ENCODE data around the gene ZDHHC14.
"Not testable (repeated sequence)": the region's sequence is repeated elsewhere in the genome, so short reads cannot be mapped to it uniquely, and the experiment has no call there.

ZDHHC14 gene

DNA sequence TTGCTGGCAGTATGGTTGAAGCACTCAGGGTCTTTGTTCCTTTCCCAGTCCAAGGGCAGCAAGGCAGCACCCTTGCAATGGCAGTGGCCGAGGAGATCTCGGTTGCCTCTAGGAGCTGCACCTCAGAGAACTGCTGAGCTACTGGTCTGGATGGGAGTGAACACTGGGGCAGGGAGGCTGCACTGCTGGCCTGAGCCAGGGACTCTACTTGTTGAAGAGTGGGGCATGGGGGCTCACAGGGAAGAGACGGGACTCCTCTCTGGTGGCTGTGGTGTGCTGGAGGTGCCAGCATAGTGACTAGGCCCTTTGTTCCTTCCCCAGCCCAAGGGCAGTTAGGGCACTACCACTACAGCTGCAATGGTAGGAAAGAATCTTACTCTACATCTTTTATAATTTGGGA, 203.0 kb downstream of the ZDHHC14 start:
- DNase-seq = no peak

DNA sequence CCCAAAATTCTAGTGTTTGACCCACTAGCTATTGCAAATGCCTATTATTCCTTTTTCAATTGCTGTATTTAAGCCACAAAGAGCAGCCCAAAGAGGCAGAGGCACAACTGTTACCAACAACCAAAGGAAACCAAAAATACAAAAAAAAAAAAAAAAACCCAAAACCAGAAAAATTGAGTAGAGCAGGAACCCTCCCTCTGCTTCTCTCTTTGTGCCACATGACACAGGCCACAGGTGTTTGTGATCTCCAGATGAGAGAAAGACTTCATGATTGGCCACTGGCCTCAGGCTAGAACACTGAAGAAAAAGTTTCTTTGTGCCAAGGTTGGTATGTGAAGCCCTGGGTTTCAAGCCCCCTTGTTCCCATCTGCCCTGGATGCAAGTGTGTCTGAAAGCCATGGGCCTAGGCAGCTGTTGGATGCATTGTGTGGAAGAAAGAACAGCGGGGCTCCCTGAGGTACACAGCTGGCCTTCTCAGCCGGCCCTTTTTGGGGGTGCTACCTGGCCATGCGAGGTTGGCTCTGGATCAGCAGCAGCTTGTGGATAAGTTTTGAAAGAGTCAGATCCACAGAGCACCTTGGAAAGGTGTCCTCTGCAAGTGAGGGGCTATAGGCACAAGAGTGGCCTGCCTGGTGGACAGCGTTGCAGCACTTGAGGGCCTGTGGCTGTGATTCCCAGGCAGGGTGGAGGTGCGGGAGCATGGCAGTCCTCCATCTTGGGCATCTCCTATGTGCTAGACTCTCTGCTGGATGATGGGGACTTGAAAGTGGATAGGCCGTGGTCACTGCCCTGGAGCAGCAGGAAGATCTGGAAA, 204.5 kb downstream of the ZDHHC14 start:
- peak; percentile 52 for DNase-seq

DNA sequence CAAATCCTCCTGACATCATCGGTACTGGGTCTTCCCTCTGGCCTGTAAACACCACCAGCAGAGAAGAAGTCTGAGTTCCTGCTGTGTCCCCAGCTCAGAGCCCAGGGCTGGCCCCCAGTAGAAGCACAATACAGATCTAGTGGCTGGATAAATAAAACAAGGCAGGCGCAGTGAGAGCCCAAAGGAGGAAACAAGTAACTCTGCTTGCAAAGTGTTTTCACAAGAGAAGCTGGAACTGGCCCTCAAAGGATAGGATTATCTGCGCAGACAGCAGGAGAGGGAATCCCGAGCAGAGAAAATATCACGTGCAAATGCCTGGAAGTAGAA, 205.1 kb downstream of the ZDHHC14 start:
- DNase-seq = no peak

DNA sequence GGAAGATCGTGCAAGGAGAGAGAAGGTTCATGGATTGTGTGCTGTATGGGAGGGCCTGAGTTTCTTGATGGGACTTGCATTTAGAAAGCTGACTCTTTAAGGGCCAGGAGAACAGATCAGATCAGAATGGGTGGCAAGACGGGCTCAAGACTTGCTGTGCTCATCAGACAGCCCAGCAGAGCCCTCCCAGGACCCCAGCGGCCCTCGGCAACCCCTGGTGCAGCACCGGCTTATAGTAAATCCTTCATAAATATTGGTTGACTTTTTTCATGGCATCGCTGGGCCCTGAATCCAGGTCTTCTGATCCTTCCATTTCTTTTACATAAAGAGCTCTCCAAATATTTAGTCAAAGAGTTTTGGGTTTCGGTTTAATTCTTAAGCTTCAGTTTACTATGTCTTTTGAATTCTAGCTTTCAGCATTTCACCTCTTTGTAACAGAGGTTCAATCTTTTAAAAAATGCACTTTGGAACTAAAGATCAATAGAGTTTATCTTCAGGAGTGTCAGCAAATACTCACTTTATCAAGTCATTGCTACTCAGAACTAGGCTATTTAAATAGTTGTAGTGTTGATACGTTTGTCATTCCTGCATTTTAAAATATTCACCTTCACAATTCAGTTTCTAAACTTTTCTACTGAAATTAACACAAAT, 205.6 kb downstream of the ZDHHC14 start:
- no peak for DNase-seq

GRCh38 chr6:157587127-157587926, 206.3 kb downstream of the ZDHHC14 start:
- peak; percentile 61 for DNase-seq

- not testable (repeated sequence) for DNase-seq
Observed at GRCh38 chr6:157590654-157591053, 209.7 kb downstream of the ZDHHC14 start.

- DNase-seq = no peak
Observed at GRCh38 chr6:157592541-157592940, 211.6 kb downstream of the ZDHHC14 start.

GRCh38 chr6:157592980-157593379, 212.0 kb downstream of the ZDHHC14 start:
- DNase-seq = no peak

GRCh38 chr6:157593596-157593995, 212.6 kb downstream of the ZDHHC14 start:
- no peak for DNase-seq

DNA sequence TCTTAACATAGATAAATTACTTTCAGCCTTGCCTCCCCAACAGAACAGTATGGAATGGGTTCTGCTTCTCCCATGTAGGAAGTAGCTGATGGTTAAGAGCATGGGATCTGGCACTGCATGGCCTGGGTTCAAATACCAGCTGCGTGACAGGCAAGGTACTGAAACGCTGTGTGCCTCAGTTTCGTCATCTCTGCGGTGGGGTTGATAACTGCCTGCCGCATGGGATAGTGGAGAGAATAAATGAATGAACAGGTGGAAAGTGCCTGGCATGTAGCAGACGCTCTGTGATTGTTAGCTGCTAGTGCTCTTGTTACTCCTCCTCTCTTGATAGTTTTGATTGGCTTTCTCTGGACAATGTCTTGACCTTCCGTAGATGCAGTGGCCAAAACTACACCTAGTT, 213.3 kb downstream of the ZDHHC14 start:
- DNase-seq = no peak

GRCh38 chr6:157595768-157596167, 214.8 kb downstream of the ZDHHC14 start:
- DNase-seq = no peak

- no peak for DNase-seq
Observed at GRCh38 chr6:157596461-157596860, 215.5 kb downstream of the ZDHHC14 start.

- DNase-seq = no peak
Observed at GRCh38 chr6:157596886-157597285, 215.9 kb downstream of the ZDHHC14 start.

DNA sequence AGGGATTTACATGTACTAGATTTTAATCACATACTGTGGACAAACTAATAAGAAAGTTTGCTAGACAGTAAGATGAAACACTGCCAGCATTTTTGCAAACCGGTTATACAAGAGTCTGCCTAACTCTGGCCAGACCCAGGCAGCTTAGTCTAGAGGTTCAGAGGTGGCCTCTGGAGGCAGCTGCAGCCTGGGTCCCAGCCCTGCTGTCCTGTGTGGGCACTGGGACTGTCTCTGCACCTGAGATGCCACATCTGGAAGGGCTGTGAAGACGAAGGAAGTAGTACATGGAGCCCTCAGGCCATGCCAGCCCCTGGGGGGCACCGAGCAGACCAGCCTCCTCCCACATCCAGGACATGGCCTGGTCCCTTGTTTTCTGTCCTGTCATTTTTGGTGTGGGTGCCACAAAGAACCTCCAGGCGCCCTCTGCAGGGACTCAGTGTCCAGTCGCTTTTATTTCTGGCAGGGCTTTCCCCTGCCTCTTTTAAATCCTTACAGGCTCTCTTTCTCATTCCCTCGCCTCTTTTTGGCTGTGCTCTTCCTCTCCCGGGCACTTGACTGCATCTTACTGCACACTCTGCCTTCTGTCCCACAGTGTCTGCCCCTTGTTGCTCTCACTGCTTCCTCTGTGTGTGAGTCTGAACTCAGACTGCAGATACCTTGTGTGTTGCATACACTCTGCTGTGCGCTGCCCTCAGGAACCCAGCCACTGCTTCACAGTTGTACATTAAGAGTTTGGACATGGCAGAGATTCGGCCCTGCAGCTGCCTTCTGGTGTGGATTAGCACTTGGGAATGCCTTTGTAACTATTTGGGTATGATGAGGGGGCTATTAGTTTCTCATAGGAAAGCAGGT, 216.7 kb downstream of the ZDHHC14 start:
- peak; percentile 68 for DNase-seq

DNA sequence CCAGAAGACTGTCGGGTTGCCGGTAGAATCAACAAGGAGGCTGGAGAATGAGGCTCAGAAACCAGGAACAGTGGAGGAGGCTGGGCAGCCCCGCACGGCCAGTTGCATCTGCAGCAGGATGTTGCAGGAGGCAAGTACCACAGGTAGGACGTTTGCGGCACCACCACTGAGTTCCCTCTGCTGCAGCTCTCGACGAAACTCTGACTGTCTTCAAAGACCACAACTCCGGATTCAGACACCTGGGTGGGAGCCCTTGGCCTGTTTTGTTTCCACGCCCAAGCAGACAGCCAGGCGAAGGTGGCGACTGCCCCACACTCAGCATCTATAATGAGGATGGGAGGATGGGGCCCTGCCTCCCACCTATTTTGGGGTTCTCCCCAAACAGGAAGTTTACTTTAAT, 218.2 kb downstream of the ZDHHC14 start:
- DNase-seq = no peak

- DNase-seq = no peak
Observed at GRCh38 chr6:157600807-157601206, 219.8 kb downstream of the ZDHHC14 start.

- DNase-seq = no peak
Observed at GRCh38 chr6:157602521-157603295, 221.7 kb downstream of the ZDHHC14 start.

DNA sequence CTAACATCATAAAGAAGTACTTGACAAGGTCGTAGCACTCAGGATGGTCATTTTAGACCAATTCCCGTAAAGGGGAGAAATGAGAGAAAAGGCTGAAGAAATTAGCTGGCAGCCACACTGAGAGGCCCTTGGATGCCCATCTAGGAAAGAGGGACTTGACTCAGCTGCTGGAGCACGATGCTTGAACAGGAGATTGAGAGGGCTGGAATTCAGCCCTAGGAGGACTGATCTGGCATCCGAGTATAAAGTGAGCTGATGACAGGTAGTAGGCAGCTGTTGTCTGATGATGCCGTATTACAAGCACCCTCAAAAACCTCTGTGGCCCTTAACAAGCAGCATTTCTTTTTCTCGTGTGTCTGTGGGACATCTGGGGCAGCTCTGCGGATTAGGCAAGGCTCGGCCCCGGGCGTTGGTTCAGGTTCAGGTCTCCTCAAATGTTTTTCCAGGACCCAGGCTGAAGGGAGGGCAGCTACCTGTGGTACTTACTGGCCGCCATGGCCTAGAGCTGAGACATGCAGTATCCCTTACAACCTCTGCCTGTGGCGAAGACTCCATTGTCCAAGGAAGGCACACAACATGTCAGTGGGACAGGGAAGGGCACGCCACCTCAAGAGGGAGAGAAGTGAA, 222.4 kb downstream of the ZDHHC14 start:
- no peak for DNase-seq

DNA sequence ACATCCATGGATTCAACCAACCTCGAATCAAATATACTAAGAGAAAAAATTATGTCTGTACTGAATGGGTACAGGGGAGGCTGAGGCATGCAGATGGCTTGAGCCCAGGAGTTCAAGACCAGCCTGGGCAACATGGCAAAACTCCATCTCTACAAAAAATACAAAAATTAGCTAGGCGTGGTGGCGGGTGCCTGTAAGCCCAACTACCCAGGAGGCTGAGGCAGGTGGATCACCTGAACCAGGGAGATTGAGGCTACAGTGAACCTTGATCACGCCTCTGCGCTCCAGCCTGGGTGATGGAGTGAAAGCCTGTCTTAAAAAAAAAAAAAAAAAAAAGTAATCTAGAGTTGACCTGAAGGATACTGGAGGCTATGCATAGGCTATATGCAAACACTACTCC, 223.0 kb downstream of the ZDHHC14 start:
- no peak for DNase-seq

GRCh38 chr6:157604816-157605215, 223.8 kb downstream of the ZDHHC14 start:
- DNase-seq = no peak

DNA sequence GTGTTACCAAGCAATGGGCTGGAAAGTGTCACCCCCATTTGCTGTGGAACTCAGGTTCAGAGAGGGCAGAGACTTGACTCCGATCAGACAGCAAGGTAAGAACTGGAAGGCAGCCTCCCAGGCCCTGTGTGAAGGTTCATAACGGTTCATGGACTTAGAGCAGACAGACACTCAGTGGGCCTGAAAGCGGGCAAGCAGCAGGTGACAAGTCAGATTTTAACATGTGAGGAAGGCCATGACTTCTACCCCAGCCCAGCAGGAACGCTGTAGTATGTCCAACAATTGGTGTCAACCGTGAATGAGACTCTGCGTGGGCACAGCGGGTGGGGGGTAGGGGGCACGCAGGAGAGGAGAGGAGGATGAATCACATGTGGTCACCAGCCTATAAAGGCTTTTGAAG, 224.5 kb downstream of the ZDHHC14 start:
- no peak for DNase-seq

GRCh38 chr6:157606516-157606915, 225.5 kb downstream of the ZDHHC14 start:
- DNase-seq = no peak
